Measurements from ENCODE around the gene RANGRF.

GRCh38 chr17:8322061-8322460, 33.6 kb downstream of the RANGRF start:
- TF ChIP-seq CTCF (IDR thresholded peaks at IDR 0.05; ENCODE audit: low read depth, low read length, poor library complexity, severe bottlenecking) (no peak), EZH2phosphoT487 (IDR thresholded peaks at IDR 0.05; ENCODE audit: borderline replicate concordance, low read length) (no peak)
